OCI-LY3 (cell line): ENCODE measurements around the gene ELFN1.

Source experiments
- EZH2phosphoT487 ChIP-seq: fragments of 200-600 bp; shearing (Covaris generic); IDR thresholded peaks from 2 replicates; pipeline ENCODE4 v1.6.1; 2018; ENCODE audit warnings: antibody characterized with exemption, mixed run types, low read depth
- TF ChIP-seq, protein P1 (sequence below): fragments of 200-600, 300-600 bp; sonication (generic); IDR thresholded peaks from 2 replicates; pipeline ENCODE4 v1.5.1; 2014; ENCODE audit warnings: antibody characterized with exemption, low read length, low read depth

DNA sequence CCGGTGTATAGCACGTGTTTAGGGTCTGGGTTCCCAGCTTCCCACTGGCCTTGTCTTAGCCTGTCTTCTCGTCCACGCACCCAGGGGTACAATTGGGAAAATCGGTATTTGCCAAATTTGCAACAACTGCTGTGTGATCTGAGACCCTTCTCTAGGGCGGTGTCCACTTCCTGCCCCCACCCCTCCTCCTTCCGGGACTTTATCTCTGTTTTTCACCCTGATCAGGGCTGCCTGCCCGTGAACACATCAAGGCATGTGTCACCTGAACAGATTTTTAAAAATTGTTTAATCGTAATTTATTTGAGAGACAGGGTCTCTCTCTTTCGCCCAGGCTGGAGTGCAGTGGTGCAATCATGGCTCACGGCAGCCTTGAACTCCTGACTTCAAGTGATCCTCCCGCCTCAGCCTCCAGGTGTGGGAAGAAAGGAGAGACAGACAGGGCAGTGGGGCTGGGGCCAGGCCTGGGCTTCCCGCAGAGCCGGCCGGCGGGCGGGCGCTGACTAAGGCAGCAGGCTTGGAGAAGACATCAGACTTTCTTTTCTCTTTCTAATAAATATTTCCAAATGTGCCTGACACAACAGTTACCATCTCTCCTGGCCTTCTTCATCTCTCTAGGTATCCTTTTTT, 27.5 kb downstream of the ELFN1 start:
- TF ChIP-seq, protein P1, sequence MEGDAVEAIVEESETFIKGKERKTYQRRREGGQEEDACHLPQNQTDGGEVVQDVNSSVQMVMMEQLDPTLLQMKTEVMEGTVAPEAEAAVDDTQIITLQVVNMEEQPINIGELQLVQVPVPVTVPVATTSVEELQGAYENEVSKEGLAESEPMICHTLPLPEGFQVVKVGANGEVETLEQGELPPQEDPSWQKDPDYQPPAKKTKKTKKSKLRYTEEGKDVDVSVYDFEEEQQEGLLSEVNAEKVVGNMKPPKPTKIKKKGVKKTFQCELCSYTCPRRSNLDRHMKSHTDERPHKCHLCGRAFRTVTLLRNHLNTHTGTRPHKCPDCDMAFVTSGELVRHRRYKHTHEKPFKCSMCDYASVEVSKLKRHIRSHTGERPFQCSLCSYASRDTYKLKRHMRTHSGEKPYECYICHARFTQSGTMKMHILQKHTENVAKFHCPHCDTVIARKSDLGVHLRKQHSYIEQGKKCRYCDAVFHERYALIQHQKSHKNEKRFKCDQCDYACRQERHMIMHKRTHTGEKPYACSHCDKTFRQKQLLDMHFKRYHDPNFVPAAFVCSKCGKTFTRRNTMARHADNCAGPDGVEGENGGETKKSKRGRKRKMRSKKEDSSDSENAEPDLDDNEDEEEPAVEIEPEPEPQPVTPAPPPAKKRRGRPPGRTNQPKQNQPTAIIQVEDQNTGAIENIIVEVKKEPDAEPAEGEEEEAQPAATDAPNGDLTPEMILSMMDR: no peak
- no peak for TF ChIP-seq EZH2phosphoT487
